ENCODE measurements around the gene ZNHIT3.
"Not testable (repeated sequence)": the region's sequence is repeated elsewhere in the genome, so short reads cannot be mapped to it uniquely, and the experiment has no call there.

ZNHIT3 gene

GRCh38 chr17:36452888-36453287 is 33.6 kb upstream of the ZNHIT3 start:
- not testable (repeated sequence) for H4K12ac ChIP-seq (ENCODE audit: low read depth, low read length); DNase-seq; H2BK5ac ChIP-seq (ENCODE audit: low read depth, low read length, poor library complexity); H3K79me1 ChIP-seq (ENCODE audit: low read length); H3K18ac ChIP-seq (ENCODE audit: low read length); H2BK12ac ChIP-seq (ENCODE audit: low read length); H3K36me3 ChIP-seq (ENCODE audit: control insufficient read depth in 1 of 2, insufficient read depth in 2 of 2, low read length in 2 of 2); H3K4me1 ChIP-seq (ENCODE audit: control insufficient read depth in 1 of 2, insufficient read depth in 2 of 2, low read length in 2 of 2); H2BK120ac ChIP-seq (ENCODE audit: insufficient read depth, low read length, poor library complexity); H3K23ac ChIP-seq (ENCODE audit: low read length); H3K14ac ChIP-seq (ENCODE audit: low read length); H3K4me2 ChIP-seq (ENCODE audit: low read length); H3K27me3 ChIP-seq (ENCODE audit: insufficient read depth, low read length); H4K91ac ChIP-seq (ENCODE audit: low read depth, low read length); H3K79me2 ChIP-seq (ENCODE audit: control insufficient read depth, insufficient read depth, low read length, poor library complexity); H3K9ac ChIP-seq (ENCODE audit: low read length); H3K4ac ChIP-seq (ENCODE audit: low read depth, low read length); H2AK5ac ChIP-seq (ENCODE audit: low read length); H3K9me3 ChIP-seq (ENCODE audit: insufficient read depth, low read depth, low read length); H3K27ac ChIP-seq (ENCODE audit: low read depth, low read length); H2AFZ ChIP-seq (ENCODE audit: insufficient read depth, low read length, poor library complexity); H3K4me3 ChIP-seq (ENCODE audit: low read depth, low read length); H4K8ac ChIP-seq (ENCODE audit: low read depth, low read length)
- WGBS (ENCODE audit: extremely low coverage, insufficient coverage, insufficient read length) = no CpG with 5 or more reads among the region's 9 CpGs

DNA sequence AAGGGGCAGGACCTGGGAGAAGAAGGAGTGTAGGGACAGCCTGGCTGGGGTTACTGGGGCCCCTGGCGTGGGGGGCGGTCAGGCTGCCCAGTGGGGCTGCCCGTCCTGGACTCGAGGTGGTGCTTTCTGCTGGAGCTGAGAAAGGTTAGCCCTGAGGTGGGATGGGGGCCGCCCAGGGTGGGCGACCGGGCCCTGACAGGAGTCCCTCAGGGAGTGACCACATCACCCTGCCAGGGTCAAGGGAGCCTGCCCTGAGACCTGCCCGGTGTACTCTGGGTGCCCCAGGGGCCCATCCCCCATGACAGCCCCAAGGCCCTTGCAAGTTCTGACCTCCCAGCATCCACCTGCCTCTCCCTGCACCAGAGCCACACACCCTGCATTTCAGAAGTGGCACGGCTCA is 28.8 kb upstream of the ZNHIT3 start:
- not testable (repeated sequence) for DNase-seq; H3K9me3 ChIP-seq (ENCODE audit: insufficient read depth, low read depth, low read length); H3K14ac ChIP-seq (ENCODE audit: low read length); H3K9ac ChIP-seq (ENCODE audit: low read length); H3K27me3 ChIP-seq (ENCODE audit: insufficient read depth, low read length); H4K8ac ChIP-seq (ENCODE audit: low read depth, low read length); H2BK12ac ChIP-seq (ENCODE audit: low read length); H3K23ac ChIP-seq (ENCODE audit: low read length); H2AFZ ChIP-seq (ENCODE audit: insufficient read depth, low read length, poor library complexity); H3K79me2 ChIP-seq (ENCODE audit: control insufficient read depth, insufficient read depth, low read length, poor library complexity); H2AK5ac ChIP-seq (ENCODE audit: low read length); H3K79me1 ChIP-seq (ENCODE audit: low read length); H2BK5ac ChIP-seq (ENCODE audit: low read depth, low read length, poor library complexity); H3K36me3 ChIP-seq (ENCODE audit: control insufficient read depth in 1 of 2, insufficient read depth in 2 of 2, low read length in 2 of 2); H4K12ac ChIP-seq (ENCODE audit: low read depth, low read length); H3K18ac ChIP-seq (ENCODE audit: low read length); H2BK120ac ChIP-seq (ENCODE audit: insufficient read depth, low read length, poor library complexity); H3K4me3 ChIP-seq (ENCODE audit: low read depth, low read length); H4K91ac ChIP-seq (ENCODE audit: low read depth, low read length); H3K4me2 ChIP-seq (ENCODE audit: low read length); H3K27ac ChIP-seq (ENCODE audit: low read depth, low read length); H3K4ac ChIP-seq (ENCODE audit: low read depth, low read length); H3K4me1 ChIP-seq (ENCODE audit: control insufficient read depth in 1 of 2, insufficient read depth in 2 of 2, low read length in 2 of 2)
- no CpG with 5 or more reads among the region's 9 CpGs for WGBS (ENCODE audit: extremely low coverage, insufficient coverage, insufficient read length)

GRCh38 chr17:36459045-36459444 is 27.4 kb upstream of the ZNHIT3 start:
- Histone ChIP-seq H2AFZ (ENCODE audit: insufficient read depth, low read length, poor library complexity) (no peak overlapping the region), H3K9ac (ENCODE audit: low read length) (no peak overlapping the region), H2BK120ac (ENCODE audit: insufficient read depth, low read length, poor library complexity) (no peak overlapping the region), H3K79me1 (ENCODE audit: low read length) (no peaks in the 10 kb centered on the region), H3K9me3 (ENCODE audit: insufficient read depth, low read depth, low read length) (peaks cover 5% of the 10 kb centered on the region), H3K27me3 (ENCODE audit: insufficient read depth, low read length) (no peaks in the 10 kb centered on the region), H3K4ac (ENCODE audit: low read depth, low read length) (no peak overlapping the region), H3K4me3 (ENCODE audit: low read depth, low read length) (peak overlapping the region; percentile 39), H4K12ac (ENCODE audit: low read depth, low read length) (no peak overlapping the region), H3K27ac (ENCODE audit: low read depth, low read length) (no peak overlapping the region), H3K79me2 (ENCODE audit: control insufficient read depth, insufficient read depth, low read length, poor library complexity) (no peaks in the 10 kb centered on the region), H3K14ac (ENCODE audit: low read length) (no peak overlapping the region), H4K8ac (ENCODE audit: low read depth, low read length) (no peak overlapping the region), H3K18ac (ENCODE audit: low read length) (no peak overlapping the region), H4K91ac (ENCODE audit: low read depth, low read length) (no peak overlapping the region), H2AK5ac (ENCODE audit: low read length) (no peak overlapping the region), H3K23ac (ENCODE audit: low read length) (no peak overlapping the region), H2BK12ac (ENCODE audit: low read length) (no peak overlapping the region), H3K36me3 (ENCODE audit: control insufficient read depth in 1 of 2, insufficient read depth in 2 of 2, low read length in 2 of 2) (no peaks in the 10 kb centered on the region), H3K4me1 (ENCODE audit: control insufficient read depth in 1 of 2, insufficient read depth in 2 of 2, low read length in 2 of 2) (no peaks in the 10 kb centered on the region), H2BK5ac (ENCODE audit: low read depth, low read length, poor library complexity) (no peak overlapping the region), H3K4me2 (ENCODE audit: low read length) (no peak overlapping the region)
- no peak for DNase-seq
- no CpG with 5 or more reads among the region's 5 CpGs for WGBS (ENCODE audit: extremely low coverage, insufficient coverage, insufficient read length)

DNA sequence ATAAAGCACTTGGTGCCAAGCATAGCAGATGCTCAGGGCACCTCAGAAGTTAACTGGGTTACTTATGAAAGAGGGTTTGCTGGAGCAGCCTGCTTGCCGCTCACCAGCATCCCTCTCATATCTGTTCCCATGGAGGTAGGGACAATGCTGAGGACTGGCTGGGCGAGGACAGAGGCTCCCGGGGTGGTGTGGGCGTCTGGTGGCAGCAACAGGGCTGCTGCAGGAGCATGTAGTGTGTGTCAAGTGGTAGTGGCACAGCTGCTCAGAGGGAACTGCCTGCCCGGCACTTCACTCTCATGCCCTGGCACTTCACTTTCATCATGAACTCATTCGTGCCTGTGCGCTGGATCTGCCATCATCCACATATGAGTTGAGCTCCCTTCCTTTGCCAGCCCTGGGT is 26.9 kb upstream of the ZNHIT3 start:
- Histone ChIP-seq H3K23ac (ENCODE audit: low read length) (no peak overlapping the region), H4K8ac (ENCODE audit: low read depth, low read length) (no peak overlapping the region), H3K36me3 (ENCODE audit: control insufficient read depth in 1 of 2, insufficient read depth in 2 of 2, low read length in 2 of 2) (no peaks in the 10 kb centered on the region), H3K14ac (ENCODE audit: low read length) (no peak overlapping the region), H2BK120ac (ENCODE audit: insufficient read depth, low read length, poor library complexity) (no peak overlapping the region), H3K4me2 (ENCODE audit: low read length) (no peak overlapping the region), H3K79me2 (ENCODE audit: control insufficient read depth, insufficient read depth, low read length, poor library complexity) (no peaks in the 10 kb centered on the region), H3K9me3 (ENCODE audit: insufficient read depth, low read depth, low read length) (peaks cover 5% of the 10 kb centered on the region), H2BK5ac (ENCODE audit: low read depth, low read length, poor library complexity) (no peak overlapping the region), H4K12ac (ENCODE audit: low read depth, low read length) (no peak overlapping the region), H3K18ac (ENCODE audit: low read length) (no peak overlapping the region), H4K91ac (ENCODE audit: low read depth, low read length) (no peak overlapping the region), H2AFZ (ENCODE audit: insufficient read depth, low read length, poor library complexity) (no peak overlapping the region), H3K27me3 (ENCODE audit: insufficient read depth, low read length) (no peaks in the 10 kb centered on the region), H3K4me3 (ENCODE audit: low read depth, low read length) (no peak overlapping the region), H2BK12ac (ENCODE audit: low read length) (no peak overlapping the region), H3K27ac (ENCODE audit: low read depth, low read length) (no peak overlapping the region), H3K9ac (ENCODE audit: low read length) (no peak overlapping the region), H3K4me1 (ENCODE audit: control insufficient read depth in 1 of 2, insufficient read depth in 2 of 2, low read length in 2 of 2) (no peaks in the 10 kb centered on the region), H3K79me1 (ENCODE audit: low read length) (no peaks in the 10 kb centered on the region), H3K4ac (ENCODE audit: low read depth, low read length) (no peak overlapping the region), H2AK5ac (ENCODE audit: low read length) (no peak overlapping the region)
- WGBS (ENCODE audit: extremely low coverage, insufficient coverage, insufficient read length) = no CpG with 5 or more reads among the region's 7 CpGs
- DNase-seq = no peak
